ENCODE results near the gene TRAF1. TPM values are rescaled to one million over a fixed set of nuclear protein-coding genes. Genes with fewer than 3 reads are reported as not detected.

TRAF1 gene
- total and polyA plus RNA-seq, 10 of the 15 experiments (the other 5 are each of a cell fraction or from before 2014, with no cell fraction given): 13.8 to 163 (median 128) TPM

- no peak for TF ChIP-seq ELK1 (IDR thresholded peaks at IDR 0.05; ENCODE audit: low read depth, low read length)
- TF ChIP-seq RCOR1 (conservative IDR thresholded peaks at IDR 0.05; ENCODE audit: low read depth, low read length): no peak
- no peak for TF ChIP-seq RELA (IDR thresholded peaks at IDR 0.05; ENCODE audit: borderline replicate concordance, partially characterized antibody)
- TF ChIP-seq PAX5 (IDR thresholded peaks at IDR 0.05; ENCODE audit: borderline replicate concordance, low read depth, low read length): no peak
- no peak for TF ChIP-seq ZSCAN29 (IDR thresholded peaks at IDR 0.05)
- no peak for TF ChIP-seq ASH2L (IDR thresholded peaks at IDR 0.05; ENCODE audit: borderline replicate concordance, low read depth)
- no peak for TF ChIP-seq KAT2A (conservative IDR thresholded peaks at IDR 0.05; ENCODE audit: control insufficient read depth, low read depth, low read length)
- TF ChIP-seq ZNF592 (IDR thresholded peaks at IDR 0.05): no peak
- TF ChIP-seq GATAD2B (conservative IDR thresholded peaks at IDR 0.05; ENCODE audit: low read depth): 0 out of 2 replicates have a peak, but pooled peaks have one; percentile 72
- TF ChIP-seq DPF2 (IDR thresholded peaks at IDR 0.05): peak; percentile 85
- TF ChIP-seq RELB (IDR thresholded peaks at IDR 0.05; ENCODE audit: low read depth): peak; percentile 75
- TF ChIP-seq SIN3A (IDR thresholded peaks at IDR 0.05; ENCODE audit: low read depth, low read length): no peak
- no peak for TF ChIP-seq SREBF2 (IDR thresholded peaks at IDR 0.05; ENCODE audit: low read length)
- TF ChIP-seq NBN (IDR thresholded peaks at IDR 0.05): 0 out of 2 replicates have a peak, but pooled peaks have one; percentile 46
- no peak for TF ChIP-seq POLR2A (IDR thresholded peaks at IDR 0.05; ENCODE audit: low read depth, low read length)
- peak; percentile 74 for TF ChIP-seq ZNF687 (IDR thresholded peaks at IDR 0.05)
- TF ChIP-seq SMAD5 (IDR thresholded peaks at IDR 0.05; ENCODE audit: low read depth): no peak
- no peak for TF ChIP-seq MEF2A (IDR thresholded peaks at IDR 0.05; ENCODE audit: insufficient read depth, low read depth, low read length)
- TF ChIP-seq TAF1 (IDR thresholded peaks at IDR 0.05; ENCODE audit: borderline replicate concordance, low read depth, low read length): no peak
- no peak for TF ChIP-seq BMI1 (IDR thresholded peaks at IDR 0.05; ENCODE audit: borderline replicate concordance)
- 0 out of 2 replicates have a peak, but pooled peaks have one; percentile 41 for TF ChIP-seq ZNF217 (IDR thresholded peaks at IDR 0.05)
These were observed 6.9 kb upstream of the TRAF1 start (continued) for GRCh38 chr9:120933310-120934055.
